GM12865 (cell line): ENCODE data around the gene FSHR.

Source experiments
- DNase-seq: peaks from one replicate; pipeline ENCODE4 v3.0.0; 2010; ENCODE audit warnings: low read depth
- H3K4me3 ChIP-seq: 2 replicates; pipeline ENCODE4 v1.5.1; 2011; ENCODE audit warnings: mild to moderate bottlenecking, low read depth, low read length, control low read depth
- TF ChIP-seq, protein P1 (sequence below): IDR thresholded peaks from 2 replicates; pipeline ENCODE4 v1.5.1; 2011; ENCODE audit warnings: low read length, control low read depth, low read depth, inconsistent platforms; ENCODE audit not compliant: insufficient read depth; ENCODE audit errors: missing control alignments

FSHR gene

DNA sequence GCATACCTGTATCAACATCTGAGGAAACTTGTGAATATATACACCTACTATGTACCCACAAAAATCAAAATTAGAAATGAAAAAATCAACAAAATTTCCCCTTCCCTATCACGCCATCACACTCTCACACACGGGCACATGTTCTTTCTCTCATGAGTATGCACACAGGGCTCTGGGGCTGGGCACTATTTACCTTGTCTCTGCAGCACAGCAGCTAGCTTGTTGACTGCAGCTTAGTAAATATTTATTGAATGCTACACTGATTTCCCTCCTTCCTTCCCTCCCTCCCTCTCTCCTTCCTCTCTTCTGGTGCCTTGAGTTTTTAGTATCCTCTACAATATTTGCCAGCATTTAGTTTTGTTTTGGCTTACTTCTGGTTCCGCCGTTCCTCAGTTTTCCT lies 216.1 kb downstream of the FSHR start:
- TF ChIP-seq, protein P1, sequence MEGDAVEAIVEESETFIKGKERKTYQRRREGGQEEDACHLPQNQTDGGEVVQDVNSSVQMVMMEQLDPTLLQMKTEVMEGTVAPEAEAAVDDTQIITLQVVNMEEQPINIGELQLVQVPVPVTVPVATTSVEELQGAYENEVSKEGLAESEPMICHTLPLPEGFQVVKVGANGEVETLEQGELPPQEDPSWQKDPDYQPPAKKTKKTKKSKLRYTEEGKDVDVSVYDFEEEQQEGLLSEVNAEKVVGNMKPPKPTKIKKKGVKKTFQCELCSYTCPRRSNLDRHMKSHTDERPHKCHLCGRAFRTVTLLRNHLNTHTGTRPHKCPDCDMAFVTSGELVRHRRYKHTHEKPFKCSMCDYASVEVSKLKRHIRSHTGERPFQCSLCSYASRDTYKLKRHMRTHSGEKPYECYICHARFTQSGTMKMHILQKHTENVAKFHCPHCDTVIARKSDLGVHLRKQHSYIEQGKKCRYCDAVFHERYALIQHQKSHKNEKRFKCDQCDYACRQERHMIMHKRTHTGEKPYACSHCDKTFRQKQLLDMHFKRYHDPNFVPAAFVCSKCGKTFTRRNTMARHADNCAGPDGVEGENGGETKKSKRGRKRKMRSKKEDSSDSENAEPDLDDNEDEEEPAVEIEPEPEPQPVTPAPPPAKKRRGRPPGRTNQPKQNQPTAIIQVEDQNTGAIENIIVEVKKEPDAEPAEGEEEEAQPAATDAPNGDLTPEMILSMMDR, result no peak
- H3K4me3 ChIP-seq, result no peak overlapping the region
- DNase-seq, result no peak

DNA sequence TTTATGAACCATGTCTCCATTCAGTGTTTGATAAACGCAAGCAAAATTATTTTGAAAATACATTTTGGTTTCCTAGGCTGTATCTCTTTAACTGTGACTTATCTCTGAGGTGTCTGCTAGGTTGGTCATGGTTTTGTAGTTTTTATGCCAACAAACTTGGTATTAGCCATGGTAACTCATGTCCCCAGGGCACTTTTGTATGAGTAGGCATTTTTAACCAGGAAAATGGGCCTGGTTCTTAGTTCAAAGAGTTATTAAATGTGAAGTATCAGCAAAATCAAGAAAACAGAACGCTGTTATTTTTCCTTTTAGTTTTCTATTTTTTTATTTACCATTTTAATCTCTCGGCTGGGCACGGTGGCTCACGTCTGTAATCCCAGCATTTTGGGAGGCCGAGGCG lies 219.5 kb downstream of the FSHR start:
- no peak overlapping the region for H3K4me3 ChIP-seq
- DNase-seq, result no peak
- TF ChIP-seq, protein P1, result no peak

DNA sequence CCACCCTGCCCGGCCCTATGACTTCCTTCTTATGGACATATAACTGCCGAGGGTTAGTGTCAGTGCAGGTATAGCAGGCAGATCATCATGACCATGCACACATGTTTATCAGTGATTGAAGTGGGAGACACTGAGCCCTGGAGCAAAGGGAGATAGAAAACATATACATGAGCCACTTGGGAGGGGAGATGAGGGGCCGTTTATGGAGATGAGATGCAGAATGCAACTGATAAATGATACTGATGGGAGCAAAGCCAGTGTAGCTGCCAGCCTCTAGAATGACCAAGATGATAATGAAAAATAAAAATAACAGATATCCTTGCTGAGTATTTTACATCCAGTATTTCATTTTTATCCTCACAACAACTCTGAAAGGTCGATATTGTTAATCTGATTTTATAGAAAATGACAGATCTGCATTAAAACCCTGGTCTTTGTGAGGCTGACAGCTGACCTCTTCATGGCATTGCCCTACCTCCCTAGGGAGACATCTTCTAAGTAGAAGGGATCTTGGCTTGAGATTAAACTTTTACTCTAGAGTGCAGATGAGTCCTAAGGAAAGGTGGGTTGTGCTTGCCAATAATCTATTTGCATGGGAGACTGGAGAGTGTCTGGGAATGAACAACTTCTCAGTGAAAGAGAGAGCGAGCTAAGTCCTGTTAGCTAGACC lies 220.4 kb downstream of the FSHR start:
- H3K4me3 ChIP-seq, result no peak overlapping the region
- TF ChIP-seq, protein P1, result no peak
- no peak for DNase-seq

- TF ChIP-seq, protein P1, result no peak
- no peak for DNase-seq
Observed at GRCh38 chr2:48932667-48933066, 221.6 kb downstream of the FSHR start.

DNA sequence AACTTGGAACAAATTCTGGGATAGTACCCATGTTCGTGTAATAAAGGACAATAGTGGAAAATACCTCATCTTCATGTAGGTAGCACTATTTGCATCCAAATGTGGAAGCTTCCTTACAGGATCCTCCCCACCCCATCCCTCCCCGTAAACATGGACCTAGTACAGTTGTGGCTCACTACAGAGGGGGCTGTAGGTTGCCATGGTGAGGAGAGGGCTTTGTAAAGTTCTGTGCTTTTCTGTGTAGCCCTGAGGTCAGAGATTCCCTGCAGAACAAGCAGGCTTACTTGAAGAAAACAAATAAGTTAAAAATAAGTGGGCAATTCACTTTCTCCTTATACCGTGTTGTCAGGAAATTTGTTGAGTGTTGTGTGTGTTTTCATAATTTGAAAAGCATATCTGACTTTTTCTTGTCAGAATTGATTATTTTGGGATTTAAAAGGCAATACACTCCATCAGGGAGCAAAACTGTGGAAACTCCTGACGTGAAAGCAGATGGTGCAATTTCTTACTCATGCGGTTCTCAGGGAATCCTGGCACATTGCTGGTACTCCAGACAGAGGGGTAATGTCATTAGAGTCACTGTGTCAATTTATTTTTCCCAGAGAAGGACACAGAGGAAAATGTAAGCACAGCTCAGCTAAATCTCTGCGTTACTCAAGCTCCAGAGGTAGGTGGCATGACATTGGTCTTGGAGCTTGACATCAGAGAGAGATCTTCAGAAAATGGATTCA lies 224.6 kb downstream of the FSHR start:
- no peak for DNase-seq
- TF ChIP-seq, protein P1, result no peak
- H3K4me3 ChIP-seq, result no peak overlapping the region

More at GRCh38 chr2:48932667-48933066, 221.6 kb downstream of the FSHR start:
- no peak overlapping the region for H3K4me3 ChIP-seq

GRCh38 chr2:48927355-48927754 lies 227.0 kb downstream of the FSHR start:
- DNase-seq, result no peak
- TF ChIP-seq, protein P1, result no peak
- no peak overlapping the region for H3K4me3 ChIP-seq
